Mesenteric fat pad (tissue), 1 donor: Measurements from ENCODE around the gene PNO1. TPM values are rescaled to one million over a fixed set of nuclear protein-coding genes. Genes with fewer than 3 reads are reported as not detected.

Source experiments
- DNase-seq: peaks from one replicate; pipeline ENCODE4 v3.0.0-alpha.2; 2020; ENCODE audit warnings: low spot score
- total RNA-seq: library from RNA; stranded (reverse); fragmentation: NEBNext Ultra II Directional; extraction: Animal tissue kit (Norgen Biotek cat#: 25700); gene quantifications from one replicate; pipeline ENCODE4 v1.2.1, GENCODE V29; 2021
- donor health status: DM: yes; HTN: yes; CAD: no.

PNO1 gene
- total RNA-seq, 1 donor from 2014 or later: 26.4 TPM

DNA sequence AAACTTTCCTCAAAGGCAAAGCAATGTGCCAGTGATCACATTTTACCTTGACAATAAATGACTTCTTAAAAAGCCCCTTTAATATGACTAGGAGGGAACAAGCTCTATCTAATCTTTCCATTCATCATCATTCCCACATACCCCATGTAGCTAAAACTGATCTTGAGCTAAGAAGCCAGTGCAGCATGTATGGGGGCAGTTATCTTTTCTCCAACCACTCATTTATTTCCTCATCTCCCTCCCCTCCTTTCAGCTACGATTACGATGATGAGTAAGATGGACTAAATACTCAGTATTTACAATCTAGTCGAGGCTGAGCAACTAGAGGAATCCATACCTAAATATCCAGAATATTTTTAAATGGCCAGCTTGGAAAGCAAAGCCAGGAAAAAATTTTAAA, 35.5 kb downstream of the PNO1 start:
- DNase-seq: no peak

DNA sequence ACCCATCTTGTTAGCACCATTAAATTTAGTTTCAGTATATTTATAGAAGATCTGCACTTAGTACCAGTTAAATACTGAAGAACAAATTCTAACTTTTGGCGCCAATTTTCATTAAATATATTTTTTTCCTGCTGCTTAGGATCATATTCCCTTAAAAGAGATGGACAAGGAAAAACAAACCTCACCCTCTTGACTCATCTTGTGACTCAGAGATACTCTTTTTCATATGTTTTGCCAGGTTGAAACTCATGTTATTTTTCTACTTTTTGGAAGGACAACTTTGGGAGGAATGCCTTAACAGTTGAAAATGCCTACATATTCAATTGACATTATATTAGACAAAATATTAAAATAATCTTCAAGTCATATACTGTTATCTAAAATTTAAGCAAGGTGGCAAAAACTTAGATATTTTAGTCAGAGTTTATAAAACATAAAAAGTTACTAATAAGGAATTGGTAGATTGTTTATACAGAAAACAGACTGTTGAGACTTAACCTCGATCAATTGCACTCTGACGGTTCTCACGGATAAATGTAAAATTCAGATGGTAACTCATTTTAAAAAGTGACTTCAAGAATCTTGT, 36.2 kb downstream of the PNO1 start:
- no peak for DNase-seq

DNA sequence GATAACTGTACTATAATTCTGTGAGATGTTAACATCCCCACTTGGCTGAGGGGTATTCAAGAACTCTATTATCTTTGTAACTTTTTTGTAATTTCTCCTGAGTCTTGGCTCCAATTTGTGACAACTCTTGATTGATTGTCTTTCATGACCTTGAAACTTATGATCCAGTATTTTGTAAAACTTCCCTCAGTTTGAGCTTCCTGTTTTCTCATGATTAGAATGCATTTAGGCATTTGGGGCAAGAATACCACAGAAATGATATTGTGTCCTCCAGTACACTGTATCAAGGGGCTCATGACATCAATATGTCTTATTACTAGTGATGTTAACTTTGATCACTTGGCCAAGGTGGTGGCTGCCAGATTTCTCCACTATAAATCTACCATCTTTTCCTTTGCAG, 37.4 kb downstream of the PNO1 start:
- DNase-seq: no peak

DNA sequence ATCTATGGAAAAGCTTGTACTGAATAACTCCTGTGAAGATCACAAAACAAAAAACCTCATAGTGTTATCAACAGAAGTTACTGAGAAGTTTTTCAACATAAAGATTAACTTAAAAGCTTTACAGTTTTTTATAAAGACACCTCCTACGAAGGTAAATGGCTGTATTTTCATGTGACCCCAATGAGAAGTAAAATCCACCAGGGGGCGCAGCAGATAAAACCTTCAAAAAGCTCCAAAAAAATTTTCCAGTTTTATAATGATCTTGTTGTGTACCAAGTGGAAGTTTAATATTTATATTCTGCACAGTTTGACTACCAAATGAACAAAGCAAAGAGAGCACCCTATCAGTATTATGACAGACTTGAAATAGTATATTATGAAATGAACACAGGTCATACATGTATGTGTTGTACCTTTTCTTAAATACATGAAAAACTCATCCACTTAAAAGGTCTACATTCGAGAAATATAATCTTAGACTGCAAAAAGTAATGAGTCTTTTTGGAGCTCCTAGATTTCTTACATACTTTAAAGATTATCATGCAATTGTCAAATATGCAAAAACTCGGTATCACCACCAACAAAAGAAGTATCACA, 38.5 kb downstream of the PNO1 start:
- DNase-seq: no peak

DNA sequence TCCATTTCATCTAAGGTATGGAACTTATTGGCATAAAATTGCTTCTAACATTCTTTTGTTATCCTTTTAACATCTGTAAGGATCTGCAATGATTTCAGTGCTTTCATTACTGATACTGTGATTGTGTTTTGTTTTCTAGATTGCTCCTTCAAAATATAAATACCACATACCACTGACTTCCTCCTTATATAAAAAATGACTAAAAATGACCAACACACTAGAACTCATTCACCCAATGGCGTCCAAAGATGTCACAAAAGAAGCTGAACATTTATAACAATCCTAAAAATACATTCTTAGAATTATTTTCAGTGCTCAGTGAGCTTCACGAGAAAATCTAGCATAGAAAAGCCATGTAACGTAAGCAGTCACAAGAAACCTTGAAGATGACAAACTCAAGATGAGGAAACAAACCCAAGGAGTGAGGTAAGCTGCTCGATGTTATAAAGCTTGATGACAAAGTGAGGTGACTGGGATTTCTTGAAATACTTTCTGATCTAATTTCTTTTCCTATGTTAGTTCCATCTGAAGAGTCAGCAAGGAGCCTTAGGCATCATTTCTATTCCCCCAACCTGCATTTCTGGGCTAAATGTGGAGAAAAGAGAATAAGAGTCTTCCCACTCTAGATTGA, 42.6 kb downstream of the PNO1 start:
- no peak for DNase-seq

DNA sequence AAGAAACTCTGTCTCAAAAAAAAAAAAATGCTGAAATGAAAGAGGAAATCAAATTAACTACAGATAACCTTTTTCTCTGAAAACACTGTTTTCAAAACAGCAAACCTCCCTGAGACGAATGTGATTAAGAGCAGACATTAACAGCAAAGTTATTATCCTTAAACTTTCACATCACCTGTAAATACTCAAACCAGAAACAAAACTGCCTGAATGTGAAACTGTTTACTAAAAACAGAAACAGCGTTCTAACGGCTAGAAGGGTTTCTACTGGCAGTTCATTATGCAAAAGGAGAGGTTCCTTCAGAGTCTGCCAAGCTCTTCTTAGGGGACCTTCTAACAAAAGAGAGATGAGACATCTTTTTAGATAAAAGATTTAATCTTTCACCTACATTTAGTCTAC, 45.9 kb downstream of the PNO1 start:
- DNase-seq: no peak

DNA sequence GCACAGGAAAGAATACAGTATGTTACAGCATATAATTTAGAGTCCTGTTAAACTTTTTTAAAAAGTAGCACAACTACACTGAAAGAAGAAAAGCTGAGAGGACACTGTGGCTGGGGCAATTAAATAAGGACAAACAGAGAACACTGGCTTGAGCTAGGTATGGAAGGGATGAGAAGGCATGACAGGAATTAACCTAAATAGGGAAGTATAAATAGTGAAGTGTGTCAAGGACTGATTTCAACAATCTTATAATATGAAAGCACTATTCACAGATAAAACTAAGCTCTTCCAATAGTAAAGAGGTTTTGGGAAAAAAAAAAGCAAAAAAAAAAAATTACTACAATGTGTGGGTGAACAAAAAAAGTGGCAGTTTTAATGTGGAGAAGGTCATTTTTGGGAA, 49.1 kb downstream of the PNO1 start:
- DNase-seq: no peak

DNA sequence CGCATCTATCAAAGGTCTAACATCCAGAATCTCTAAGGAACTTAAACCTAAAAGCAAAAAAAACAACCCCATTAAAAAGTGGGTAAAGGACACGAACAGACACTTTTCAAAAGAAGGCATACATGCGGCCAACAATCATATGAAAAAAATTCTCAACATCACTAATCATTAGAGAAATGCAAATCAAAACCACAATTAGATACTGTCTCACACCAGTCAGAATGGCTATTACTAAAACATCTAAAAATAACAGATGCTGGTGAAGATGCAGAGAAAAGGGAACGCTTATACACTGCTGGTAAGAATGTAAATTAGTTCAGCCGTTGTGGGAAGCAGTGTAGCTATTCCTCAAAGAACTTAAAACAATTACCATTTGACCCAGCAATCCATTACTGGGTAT, 56.7 kb downstream of the PNO1 start:
- DNase-seq: no peak

DNA sequence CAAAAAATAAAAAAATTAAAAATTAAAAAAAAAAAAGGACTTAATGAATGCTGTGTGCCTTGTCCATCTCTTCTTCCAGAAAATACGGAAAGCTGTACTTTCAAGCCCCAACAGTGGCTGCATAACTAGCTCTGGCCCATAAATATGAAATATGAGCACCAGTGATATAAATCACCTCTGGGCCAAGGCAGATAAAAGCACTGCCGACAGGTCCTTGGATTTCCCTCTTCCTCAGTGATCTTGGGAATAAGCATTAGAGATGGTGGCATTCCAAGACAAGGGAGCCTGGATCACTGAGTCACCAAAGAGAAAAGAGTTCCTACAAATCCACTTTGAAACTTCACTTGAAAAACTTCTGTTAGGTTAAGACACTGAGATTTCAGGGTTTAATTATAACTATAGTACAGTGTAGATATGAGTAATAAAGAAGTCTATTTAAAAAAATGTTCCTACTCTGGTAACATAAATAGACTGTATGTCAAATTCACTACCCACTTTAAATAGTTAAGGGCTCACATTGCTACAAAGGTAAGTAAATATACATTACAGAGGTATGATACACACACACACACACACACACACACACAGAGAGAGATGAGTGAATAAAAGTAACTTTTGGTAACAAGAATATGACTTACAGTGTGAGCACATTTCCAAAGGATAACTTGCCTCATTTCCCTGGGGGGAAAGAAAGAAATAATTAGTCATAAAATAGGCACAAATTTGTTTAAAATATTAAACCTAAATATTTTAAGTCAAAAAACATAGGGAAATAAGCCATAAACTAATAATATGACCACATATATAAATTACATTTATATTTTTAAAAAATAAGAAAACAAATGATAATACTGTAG, 59.0 kb downstream of the PNO1 start:
- DNase-seq: no peak

DNA sequence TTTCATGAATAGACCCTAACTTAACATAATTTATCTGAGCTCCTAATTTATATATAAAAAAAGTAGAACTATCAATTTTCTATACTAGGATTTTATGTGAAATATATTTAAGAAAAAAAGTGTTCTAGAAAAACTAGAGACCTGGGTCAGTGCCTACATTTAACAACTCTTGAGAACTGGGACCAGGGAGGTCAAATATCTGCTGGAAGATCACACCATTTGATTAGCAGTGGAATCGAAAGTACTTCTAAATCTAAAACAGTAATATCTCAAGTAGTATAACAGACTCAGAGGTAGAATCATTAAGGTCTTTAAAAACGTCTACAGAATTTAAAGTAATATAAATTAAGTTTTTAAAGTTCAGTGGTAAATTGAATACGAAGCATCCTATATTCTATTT, 60.0 kb downstream of the PNO1 start:
- no peak for DNase-seq

DNA sequence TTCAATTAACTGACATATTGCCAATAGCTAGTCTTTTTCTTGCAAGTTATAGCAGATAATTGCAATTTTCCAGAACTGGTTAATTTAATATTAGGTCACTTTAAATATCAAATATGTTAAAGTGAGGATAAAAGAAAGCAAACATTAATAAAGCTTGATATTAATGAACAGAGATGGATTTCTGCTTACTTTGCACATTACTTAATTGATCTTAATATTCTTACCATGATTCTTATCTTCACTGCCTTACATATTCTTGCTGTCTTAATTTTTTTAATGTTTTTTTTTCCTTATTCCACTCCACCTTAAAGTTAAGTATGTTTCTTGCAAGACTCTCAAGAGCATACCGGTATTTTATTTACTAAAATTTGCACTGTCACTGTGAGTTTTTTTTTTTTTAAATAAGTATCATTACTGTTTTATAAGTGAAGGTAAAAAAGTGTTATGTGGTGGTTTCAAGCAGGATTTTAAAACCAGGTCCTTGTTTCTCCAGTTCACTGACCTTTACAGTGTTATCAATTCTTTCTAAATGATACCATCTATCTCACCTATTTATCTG, 60.7 kb downstream of the PNO1 start:
- no peak for DNase-seq

DNA sequence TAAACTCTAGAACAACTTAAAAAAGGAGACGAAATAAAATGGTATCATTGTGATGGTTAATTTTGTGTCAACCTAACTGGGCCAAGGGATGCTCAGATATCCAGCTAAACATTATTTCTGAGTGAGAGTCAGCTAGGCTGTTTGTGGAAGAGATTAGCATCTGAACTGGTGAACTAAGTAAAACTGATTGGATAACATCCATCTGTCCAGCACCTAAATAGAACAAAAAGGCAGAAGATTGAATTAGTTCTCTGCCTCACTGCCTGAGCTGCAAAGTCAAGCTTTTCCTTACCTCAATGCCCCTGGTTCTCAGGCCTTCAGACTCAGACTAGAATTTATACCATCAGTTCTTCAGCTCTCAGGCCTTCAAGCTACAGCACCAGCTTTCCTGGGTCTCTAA, 64.6 kb downstream of the PNO1 start:
- DNase-seq: no peak

DNA sequence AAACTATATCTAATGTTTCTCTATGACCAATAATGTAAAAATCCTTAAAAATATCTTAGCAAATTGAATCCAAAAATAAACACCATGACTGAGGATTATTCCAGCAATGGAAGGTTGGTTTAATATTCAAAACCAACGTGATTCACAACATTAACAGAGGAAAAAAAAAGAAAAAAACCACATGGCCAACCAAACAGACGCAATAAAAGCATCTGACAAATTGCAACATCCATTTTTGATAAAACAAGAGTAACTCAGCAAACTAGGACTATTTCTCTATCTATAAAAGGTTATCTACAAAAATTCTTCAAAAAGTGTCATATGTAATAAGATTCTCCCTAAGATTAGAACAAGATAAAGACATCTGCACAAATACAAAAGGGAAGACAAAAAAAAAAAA, 65.7 kb downstream of the PNO1 start:
- DNase-seq: no peak

DNA sequence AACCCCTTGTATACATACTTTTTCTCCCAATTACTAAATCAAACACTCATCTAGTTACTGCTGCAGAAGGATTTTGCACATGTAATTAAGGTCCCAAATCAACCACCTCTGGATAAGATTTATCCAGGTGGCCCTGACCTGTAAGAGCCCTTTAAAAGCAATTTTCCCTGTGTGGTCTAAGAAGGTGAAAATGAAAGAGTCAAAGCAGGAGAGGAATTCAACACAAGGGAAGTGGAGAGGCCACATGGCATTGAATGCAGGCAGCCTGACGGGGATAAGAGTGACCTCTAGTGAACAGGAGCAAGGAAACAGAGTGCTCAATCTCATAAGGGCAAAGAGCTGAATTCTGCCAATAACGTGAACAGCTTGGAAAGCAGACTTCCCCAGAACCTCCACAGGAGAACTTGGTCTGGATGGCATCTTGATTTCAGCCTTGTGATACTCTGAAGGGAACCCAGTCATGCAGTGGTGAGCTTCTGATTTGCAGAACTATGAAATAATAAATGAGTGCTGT, 67.5 kb downstream of the PNO1 start:
- no peak for DNase-seq

Other genes starting within 250 kb of the PNO1 start
- 17.5 TPM for gene C1D, start 94.9 kb upstream of the PNO1 start, total RNA-seq
- 66.2 TPM for gene PPP3R1, start 94.6 kb downstream of the PNO1 start, total RNA-seq
- 31.6 TPM for gene CNRIP1, start 162.1 kb downstream of the PNO1 start, total RNA-seq
- 30.0 TPM for gene PLEK, start 207.4 kb downstream of the PNO1 start, total RNA-seq